CD4-positive, alpha-beta T cell treated with Interleukin-12 subunit alpha and Interleukin-12 subunit beta, for 1 hour (primary cell): ENCODE data around the gene OR2T11.
"Not testable (repeated sequence)": the region's sequence is repeated elsewhere in the genome, so short reads cannot be mapped to it uniquely, and the experiment has no call there.

Experiments
- DNase-seq: peaks from one replicate; pipeline ENCODE4 v3.0.0-alpha.2; 2020

Gene OR2T11, protein sequence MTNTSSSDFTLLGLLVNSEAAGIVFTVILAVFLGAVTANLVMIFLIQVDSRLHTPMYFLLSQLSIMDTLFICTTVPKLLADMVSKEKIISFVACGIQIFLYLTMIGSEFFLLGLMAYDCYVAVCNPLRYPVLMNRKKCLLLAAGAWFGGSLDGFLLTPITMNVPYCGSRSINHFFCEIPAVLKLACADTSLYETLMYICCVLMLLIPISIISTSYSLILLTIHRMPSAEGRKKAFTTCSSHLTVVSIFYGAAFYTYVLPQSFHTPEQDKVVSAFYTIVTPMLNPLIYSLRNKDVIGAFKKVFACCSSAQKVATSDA

DNA sequence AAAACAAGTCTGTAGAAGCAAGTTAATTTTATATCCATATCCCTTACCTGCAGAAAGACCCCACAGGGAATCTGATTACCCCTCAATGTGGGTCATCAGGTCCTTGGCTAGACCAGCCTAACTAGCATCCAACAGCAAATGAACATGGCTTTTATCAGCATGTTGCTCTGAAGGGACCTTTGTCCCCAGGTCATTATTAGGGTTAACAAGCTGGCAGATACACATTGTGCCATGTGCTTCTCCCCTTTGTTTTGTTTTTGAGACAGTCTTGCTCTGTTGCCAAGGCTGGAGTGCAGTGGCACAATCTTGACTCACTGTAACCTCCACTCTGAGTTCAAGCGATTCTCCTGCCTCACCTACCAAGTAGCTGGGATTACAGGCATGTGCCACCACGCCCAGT lies at the start of gene OR2T11:
Gene OR2T11 (minus strand): TSS at position 101 of the 400 bp plus-strand sequence. CDS start 7,963 bp downstream, outside the sequence.
- DNase-seq, result not testable (repeated sequence)

DNA sequence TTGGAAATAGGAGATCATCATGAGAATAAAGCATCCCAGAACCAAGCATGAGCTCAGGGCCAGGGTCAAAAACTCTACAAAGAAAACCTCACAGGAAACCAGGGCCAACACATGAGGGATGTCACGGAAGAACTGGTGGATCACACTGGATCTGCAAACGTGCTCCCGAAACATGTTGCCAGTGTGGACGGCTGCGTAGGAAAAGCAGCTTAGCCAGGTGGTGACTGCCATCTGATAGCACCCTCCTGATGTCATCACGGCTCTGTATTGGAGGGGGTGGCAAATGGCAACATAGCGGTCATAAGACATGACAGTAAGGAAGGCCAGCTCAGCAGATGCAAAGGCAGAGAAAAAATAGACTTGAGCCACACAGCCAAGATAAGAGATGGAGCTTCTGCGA lies 46.8 kb upstream of the OR2T11 start:
- DNase-seq, result no peak

DNA sequence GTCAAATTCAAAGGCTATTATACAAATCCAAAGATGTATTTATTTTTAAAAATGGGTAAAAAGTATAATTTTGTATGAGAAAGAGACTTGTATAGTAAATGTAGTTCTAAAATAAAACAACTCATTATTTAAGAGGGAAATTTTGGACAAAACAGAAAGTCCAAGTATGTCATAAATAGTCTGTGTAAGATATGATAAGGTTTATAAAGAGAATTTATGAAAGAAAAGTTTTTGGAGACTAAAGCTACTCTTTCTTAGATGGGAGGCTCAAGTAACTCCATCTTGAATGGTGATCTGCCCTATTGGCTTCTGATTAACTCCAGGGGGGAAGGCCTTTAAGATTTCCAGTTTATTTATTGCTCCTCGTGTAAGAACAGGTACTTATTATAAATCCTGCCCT lies 35.1 kb upstream of the OR2T11 start:
- no peak for DNase-seq

DNA sequence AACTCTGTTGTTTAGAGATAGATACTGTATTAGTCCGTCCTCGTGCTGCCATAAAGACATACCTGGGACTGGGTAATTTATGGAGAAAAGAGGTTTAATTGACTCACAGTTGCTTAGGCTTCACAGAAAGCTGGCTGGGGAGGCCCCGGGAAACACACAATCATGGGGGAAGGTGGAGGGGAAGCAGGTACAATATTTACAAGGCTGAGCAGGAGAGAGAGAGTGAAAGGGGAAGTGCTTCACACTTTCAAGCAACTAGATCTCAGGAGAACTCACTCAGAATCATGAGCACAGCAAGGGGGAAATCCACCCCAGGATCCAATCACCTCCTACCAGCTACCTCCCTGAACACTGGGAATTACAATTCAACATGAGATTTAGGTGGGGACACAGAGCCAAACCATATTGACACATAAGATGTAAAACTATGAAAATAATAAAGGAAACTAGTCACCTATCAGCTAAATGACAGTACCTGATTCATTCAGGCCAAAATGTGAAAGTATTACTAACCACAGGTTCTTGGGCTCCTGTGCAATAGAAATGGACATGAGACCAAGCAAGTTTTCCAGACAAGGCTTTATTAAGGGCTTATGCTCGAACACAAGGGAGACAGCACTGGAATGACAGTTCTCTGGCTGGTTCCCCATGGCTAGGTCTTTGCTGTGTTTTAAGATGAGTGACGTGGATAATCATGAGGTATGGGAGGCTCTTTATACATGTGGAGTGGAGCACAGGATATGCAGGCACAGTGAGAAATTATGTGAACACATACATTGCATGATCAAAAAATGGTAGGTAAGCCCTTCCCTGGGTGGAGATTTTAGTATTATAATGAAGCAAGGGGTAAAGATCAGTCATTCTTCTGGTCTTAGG lies 28.8 kb upstream of the OR2T11 start:
- not testable (repeated sequence) for DNase-seq

DNA sequence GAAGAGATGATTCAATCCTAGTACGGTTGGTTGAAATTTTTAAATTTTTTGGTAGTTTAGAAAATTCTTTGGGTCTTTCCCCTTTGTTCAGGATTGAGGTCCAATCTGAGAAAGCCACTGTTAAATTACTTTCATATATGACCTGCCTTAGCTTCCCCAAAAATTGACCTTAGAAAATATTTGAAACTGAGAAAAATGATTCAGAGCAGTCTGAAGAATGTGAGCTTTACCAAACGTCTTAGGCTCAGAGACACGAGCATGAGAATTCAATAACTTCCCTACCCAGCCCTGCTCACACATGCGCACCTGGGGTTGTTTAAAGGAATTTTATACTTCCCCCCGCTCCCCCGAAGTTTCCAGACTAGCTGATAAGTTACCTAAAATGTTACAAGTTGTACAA lies 21.9 kb upstream of the OR2T11 start:
- not testable (repeated sequence) for DNase-seq

DNA sequence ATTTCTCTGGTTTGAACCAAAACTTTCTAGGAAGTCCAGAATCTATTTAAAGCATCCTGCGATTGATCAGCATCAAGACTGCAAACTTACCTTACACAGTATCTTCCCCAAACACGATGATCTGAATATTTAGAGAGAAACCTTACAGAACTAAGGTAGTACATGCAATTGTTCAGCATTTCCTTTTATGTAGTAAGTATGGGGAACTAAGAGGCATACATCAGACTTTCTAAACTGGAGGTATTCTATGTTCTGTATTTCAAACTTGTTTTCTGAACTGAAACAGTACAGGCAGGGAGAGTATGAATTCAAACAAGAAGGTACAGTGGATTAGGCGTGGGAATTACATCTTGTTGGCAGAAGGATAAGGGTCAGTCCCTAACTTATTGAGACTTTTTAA lies 20.5 kb upstream of the OR2T11 start, which contains the start of gene OR2T27:
Gene OR2T27 (minus strand): TSS at position 175 of the 400 bp plus-strand sequence. CDS start 4,644 bp downstream, outside the sequence.
- not testable (repeated sequence) for DNase-seq

DNA sequence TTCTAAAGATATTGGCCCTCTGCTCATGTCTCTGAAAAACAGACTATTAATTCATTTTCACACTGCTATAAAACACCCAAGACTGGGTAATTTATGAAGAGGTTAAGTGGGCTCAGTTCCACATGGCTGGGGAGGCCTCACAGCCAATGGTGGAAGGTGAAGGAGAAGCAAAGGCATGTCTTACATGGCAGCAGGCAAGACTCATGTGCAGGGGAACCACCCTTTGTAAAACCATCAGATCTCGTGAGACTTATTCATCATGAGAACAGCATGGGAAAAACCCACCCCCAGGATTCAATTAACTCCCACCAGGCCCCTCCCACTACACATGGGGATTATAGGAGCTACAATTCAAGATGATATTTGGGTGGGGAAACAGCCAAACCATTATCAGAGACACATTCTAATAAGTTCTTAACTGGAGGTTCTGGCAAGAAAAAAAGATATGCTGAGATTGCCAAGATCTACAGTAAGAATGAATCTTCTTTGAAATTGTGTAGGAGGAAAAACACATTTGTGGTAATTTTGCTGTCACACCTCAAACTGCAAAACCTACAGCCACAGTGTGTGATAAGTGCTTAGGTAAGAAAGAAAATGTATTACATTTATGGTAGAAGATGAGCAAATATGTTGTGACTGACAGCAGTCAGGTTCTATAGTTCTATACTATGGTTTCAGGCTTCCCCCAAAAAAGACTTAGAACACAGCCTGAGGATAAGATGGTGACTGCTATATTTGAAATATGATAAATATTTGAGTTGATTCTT lies 14.1 kb upstream of the OR2T11 start:
- DNase-seq, result not testable (repeated sequence)

DNA sequence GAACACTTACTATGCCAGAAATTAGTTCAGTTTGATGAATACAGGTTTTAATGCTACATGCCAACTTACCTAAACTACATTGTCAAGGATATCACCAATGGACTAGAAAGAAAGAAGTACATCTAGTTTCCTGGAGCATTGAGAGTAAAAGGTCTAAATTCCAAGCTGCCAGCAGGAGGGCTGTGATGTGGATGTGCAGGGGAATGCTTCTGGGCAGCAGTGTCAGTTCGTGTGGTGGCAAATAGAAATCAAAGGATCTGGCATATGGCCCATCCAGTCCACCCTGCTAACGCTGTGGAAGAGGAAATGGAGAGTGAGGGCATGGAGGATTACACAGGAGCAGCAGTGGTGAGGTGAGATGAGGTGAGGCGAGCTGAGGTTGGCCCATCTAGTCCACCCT lies 10.3 kb upstream of the OR2T11 start, which contains the start of gene OR2T35:
Gene OR2T35 (minus strand): TSS at position 101 of the 400 bp plus-strand sequence. CDS start 6,020 bp downstream, outside the sequence.
- not testable (repeated sequence) for DNase-seq

DNA sequence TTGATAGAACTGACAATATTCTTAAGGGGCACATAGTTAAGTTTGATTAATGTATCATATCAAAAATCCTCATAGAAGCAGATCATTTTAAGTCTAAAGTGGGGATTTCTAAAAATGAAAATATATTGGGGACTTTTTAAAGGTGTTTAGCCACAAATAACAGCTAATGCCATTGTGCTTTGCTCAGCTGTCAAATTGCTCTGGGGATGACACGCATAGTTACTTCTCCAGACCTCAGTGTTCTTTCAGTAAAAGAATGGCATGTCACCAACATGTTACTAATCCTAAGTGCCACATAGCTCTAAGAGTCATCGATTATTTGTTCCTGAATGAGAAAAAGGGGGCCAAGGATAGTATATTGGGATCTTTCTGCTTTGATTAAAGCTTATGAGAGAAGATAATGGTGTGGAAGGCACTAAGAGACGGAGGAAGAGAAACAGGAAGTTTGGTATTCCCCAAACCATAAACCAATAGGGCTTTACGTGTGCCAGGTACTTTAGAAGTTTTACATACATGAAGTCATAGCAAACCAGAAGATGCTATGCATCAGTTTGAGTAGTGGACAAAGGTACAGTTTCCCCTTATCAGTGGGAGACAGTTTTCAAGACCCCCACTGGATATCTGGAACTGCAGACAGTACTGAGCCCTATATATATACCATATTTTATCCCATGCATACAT lies 8.2 kb upstream of the OR2T11 start:
- DNase-seq, result not testable (repeated sequence)

DNA sequence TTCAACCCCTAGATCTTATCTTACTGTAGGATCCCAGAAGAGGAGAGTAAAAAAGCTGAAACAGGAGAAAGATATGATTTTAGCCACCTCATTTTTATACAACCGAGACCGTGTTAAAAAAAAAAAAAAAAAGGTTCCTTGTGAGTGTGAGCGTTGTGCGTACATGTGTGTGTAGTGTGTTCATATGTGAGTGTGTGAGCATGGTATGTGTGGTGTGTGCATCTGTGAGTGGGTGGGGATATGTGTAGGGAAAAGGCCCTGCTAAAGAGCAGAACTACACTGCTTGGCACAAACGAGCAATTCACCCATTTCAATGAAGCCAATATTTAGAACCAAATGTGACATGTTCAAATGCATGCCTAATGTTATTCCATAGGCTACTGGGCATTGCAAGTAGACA lies 6.7 kb upstream of the OR2T11 start:
- not testable (repeated sequence) for DNase-seq

DNA sequence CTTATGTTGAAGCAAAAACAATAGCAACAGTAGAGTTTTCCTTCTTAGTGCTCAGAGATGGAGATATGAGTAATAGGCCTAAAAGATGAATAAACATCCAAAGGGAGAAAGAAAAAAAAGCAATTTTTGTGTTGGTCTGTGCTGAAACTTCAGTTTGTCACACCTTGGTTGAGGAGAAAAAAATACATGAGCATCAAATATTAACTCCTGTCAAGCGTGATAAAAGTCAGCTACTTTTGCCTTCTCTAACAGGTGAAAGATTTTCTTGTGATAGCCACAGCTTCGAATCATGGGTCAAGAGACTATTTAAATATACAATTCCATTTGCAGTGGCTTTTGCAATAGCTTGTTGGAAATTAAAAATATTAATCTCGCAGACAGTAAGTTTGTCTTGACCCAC lies 6.0 kb upstream of the OR2T11 start:
- DNase-seq, result not testable (repeated sequence)

DNA sequence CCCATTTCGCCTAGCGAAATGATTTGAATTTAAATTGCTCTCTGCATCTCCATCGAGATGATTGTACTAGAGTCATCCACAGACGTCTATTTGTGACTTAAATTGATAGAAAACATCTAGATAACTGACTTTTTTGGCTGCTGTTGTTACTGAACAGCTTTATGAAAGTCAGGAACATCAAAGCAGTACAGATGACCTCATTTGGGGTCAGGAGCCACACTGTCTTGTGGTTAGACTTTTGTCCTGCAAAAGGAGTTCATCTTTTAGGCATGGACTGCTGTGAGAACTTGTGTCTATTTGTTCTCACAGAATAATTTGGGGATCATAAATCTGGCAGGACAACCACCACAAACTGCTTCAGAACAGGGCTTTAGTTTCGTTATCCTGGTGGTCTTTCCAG lies 4.8 kb upstream of the OR2T11 start:
- DNase-seq, result not testable (repeated sequence)

DNA sequence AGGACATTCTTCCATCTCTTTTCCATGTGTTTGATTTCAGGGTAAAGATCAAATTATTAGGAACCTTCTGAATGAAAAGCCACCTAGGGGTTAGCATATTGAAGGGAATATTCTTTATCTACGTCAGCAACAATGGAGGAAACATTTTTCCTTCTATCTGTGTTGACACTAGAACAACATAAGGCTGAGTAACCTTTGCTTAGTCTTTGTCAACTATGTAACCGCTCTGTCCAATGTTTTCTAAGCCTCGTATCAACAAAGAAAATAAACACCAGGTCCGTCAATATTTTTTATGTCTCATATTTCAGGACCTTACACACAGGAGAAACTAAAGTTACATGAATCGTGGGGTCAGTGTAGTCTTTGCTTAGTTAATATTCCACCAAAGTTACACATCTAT lies 1.7 kb upstream of the OR2T11 start:
- not testable (repeated sequence) for DNase-seq

DNA sequence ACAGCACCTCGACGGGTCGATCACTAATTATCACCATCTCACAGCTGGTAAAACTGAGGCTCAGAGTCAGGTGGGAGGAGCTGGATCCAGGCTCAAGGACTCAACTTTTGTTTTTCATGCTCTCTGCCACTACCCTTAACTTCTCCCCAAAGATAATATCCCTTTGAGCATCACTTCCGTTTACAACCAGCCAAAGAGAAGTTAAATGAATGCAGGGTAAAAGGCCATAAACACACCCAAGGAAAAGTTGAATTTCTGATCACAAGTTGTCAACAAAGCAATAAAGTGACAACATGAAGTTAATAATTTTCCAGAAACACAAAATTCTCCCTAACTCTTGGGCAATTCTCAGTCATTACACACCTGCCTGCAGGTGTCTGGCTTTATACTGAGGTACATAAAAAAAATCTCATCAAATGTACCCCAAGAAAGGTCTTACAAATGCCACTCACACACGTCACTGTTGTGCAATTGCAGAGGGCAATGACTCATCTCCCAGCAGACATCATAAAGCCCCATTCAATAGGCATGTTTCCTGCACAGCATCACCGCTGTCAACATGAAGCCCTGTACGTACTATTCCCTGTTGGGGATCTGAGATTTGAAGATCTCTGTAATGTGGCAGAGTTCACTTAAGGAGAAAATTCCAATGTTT lies 3.4 kb downstream of the OR2T11 start:
- DNase-seq, result no peak

DNA sequence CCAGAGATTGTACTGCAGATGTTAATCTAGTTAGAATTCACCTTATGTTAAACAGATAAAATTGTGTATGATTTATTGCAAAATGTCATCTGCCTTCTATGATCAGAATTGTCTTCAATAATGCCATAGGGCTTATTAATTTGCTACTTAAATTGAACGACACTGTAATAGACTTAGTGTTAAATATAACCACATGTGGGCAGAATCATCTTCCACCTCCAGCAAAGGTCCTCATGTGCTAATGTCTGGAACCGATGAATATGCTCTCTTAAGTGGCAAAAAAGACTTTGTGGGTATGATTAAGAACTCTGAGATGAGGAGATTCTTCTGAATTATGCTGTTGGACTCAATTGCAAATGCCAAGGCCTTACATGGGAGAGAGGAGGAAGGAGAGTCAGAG lies 4.3 kb downstream of the OR2T11 start:
- DNase-seq, result no peak

DNA sequence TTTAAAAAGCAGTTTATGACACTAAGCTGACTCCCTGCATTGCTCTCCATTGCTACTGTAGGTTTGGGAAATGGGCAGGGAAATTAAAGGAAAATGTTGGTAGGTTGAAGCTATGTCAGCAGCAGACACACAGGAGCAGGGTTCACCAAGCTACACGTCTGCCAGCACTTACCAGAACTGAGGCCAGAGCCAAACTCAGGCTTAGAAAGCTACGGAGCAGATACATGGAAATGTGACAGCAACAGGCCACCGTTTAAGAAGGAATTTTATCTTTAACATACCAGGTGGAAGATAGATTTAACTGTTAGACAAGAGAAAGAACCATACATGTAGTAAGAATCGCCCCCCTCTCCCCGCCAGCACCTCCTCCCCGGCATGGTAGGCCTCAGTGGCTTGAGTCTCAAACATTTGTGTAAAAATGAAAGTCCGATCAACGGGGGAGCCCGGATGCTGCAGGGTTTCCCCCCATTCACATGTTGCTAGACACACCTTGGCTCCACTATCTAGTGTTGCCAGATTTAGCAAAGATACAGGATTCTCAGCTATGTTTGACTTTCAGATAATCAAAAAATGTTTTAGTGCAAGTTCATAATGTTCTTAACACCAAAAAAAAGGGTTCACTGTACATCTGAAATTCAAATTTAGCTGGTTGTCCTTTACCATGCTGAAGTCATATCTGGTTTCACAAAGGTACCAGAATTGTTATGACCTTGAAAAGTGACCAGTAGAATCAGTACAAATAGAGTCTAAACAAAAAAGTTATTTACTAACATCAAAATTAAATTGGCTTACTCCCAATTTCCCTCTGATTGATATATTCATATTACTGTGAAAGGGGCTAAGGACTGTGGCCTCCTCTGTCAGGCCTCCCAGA lies 6.7 kb downstream of the OR2T11 start:
- no peak for DNase-seq

DNA sequence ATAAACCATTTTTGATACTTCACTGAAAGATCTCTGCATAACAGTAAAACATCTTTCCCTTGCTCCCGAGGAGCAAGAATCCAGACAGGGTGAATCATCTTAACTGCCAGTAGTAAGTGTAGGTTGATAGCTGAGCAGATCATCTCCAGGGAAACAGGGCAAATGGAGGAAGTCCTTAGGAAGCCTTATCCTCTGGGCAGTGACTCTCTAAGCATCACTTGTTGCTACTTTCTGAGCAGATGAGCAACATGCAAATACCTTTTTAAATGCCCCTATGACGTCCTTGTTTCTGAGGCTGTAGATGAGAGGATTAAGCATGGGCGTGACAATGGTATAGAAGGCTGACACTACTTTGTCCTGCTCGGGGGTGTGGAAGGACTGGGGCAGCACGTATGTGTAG lies 8.9 kb downstream of the OR2T11 start:
- DNase-seq, result no peak

DNA sequence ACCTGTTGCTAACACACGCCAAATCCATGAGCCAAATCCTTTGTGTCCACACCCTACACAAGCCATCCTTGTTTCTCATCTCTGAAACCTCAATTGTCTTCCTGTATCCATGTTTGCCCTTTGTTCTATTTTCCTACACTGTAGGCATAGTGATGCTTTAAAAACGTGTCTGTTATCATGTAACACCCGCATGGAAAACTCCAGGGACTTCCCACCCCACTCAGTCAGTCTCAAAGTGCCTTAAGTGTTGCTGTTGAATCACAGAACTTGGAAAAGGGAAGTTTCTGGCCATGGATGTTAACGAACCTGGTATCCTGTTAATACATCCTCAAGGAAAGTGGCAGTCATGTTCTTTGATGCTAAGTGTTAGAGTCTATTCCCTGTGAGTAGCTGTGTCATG lies 9.7 kb downstream of the OR2T11 start:
- no peak for DNase-seq

DNA sequence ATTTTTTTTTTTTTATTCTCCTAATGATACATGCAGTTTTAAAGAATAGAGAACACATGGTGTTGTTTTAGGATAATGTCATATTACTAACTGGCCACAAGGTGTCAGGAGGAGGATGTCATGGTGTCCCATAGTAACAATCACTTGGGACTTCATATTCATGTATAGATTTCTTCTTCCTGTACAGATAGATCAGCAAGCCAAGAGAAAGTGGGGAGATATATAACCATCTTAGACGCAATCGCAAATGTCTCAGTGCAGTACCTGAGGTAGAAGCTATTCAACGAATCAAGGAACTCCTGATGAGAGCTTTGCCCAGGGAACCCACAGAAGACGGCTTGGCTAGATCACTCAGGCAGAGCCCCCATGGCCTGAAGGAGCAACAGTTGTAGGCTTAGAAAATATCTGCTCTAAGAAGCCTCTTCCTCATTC lies 12.3 kb downstream of the OR2T11 start:
- DNase-seq, result peak; percentile 24

DNA sequence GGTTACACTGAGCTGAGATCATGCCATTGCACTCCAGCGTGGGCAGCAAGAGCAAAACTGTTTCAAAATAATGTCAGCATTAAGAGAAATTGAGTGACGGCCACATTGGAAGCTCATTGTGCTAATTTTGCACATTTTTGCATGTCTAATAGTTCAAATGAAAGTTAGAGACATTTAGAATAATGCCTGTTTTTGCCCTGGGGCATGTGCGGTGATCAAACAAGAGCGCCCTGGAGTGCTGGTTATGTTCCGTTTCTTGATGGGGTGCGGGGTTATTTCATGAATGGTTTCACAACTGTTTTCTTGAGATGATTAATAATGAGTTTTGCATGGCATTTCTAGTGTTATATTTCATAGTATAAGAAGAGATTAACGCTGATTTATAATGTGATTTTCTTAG lies 13.1 kb downstream of the OR2T11 start:
- no peak for DNase-seq

DNA sequence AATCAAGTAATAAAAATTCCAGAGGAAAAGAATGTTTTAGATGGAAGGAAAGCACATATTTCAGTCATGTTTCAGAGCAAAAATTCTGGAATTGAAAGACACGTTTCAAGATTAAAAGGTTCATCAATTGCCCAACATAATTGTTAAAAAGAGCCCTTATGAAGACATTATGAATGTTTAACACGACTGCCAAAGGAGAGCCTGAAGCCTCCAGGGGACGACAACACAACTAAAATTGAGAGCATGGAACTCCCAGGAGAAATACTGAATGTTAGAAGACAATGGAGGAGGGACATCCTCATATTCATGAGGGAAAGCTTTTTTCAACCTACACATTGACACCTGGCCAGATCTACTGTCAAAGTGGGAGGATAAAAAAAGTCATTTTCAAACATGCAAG lies 16.0 kb downstream of the OR2T11 start:
- peak; percentile 49 for DNase-seq
